Measurements from ENCODE around the gene LDLRAD4.

The LDLRAD4 gene

GRCh38 chr18:13559754-13560153 is 341.2 kb downstream of the LDLRAD4 start:
- no peak overlapping the region for H3K4me3 Mint-ChIP-seq
- H3K9me3 Mint-ChIP-seq, result no peaks in the 10 kb centered on the region
- peaks cover 6% of the 10 kb centered on the region for H3K27me3 Mint-ChIP-seq (ENCODE audit: low read depth)
- H3K27ac Mint-ChIP-seq, result no peak overlapping the region
- H3K36me3 Mint-ChIP-seq (ENCODE audit: low read depth), result no peaks in the 10 kb centered on the region
- TF ChIP-seq, protein P1, sequence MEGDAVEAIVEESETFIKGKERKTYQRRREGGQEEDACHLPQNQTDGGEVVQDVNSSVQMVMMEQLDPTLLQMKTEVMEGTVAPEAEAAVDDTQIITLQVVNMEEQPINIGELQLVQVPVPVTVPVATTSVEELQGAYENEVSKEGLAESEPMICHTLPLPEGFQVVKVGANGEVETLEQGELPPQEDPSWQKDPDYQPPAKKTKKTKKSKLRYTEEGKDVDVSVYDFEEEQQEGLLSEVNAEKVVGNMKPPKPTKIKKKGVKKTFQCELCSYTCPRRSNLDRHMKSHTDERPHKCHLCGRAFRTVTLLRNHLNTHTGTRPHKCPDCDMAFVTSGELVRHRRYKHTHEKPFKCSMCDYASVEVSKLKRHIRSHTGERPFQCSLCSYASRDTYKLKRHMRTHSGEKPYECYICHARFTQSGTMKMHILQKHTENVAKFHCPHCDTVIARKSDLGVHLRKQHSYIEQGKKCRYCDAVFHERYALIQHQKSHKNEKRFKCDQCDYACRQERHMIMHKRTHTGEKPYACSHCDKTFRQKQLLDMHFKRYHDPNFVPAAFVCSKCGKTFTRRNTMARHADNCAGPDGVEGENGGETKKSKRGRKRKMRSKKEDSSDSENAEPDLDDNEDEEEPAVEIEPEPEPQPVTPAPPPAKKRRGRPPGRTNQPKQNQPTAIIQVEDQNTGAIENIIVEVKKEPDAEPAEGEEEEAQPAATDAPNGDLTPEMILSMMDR (IDR thresholded peaks at IDR 0.05; ENCODE audit: unreplicated experiment in 3 of 3), result no peak
- H3K4me1 Mint-ChIP-seq, result peaks cover 20% of the 10 kb centered on the region

GRCh38 chr18:13560306-13560705 is 341.7 kb downstream of the LDLRAD4 start:
- H3K36me3 Mint-ChIP-seq (ENCODE audit: low read depth), result no peaks in the 10 kb centered on the region
- H3K27ac Mint-ChIP-seq, result no peak overlapping the region
- H3K4me1 Mint-ChIP-seq, result peaks cover 23% of the 10 kb centered on the region
- peaks cover 6% of the 10 kb centered on the region for H3K27me3 Mint-ChIP-seq (ENCODE audit: low read depth)
- H3K4me3 Mint-ChIP-seq, result no peak overlapping the region
- H3K9me3 Mint-ChIP-seq, result no peaks in the 10 kb centered on the region
- TF ChIP-seq, protein P1 (IDR thresholded peaks at IDR 0.05; ENCODE audit: unreplicated experiment in 3 of 3), result no peak

GRCh38 chr18:13562494-13563029 is 344.0 kb downstream of the LDLRAD4 start:
- TF ChIP-seq, protein P1 (IDR thresholded peaks at IDR 0.05; ENCODE audit: unreplicated experiment in 3 of 3), result no peak
- Mint-ChIP-seq H3K27me3 (ENCODE audit: low read depth) (no peaks in the 10 kb centered on the region), H3K4me1 (peaks cover 32% of the 10 kb centered on the region), H3K27ac (peak overlapping the region in 2 of 3 experiments; percentile 9 to 33), H3K36me3 (ENCODE audit: low read depth) (no peaks in the 10 kb centered on the region), H3K4me3 (no peak overlapping the region), H3K9me3 (no peaks in the 10 kb centered on the region)

DNA sequence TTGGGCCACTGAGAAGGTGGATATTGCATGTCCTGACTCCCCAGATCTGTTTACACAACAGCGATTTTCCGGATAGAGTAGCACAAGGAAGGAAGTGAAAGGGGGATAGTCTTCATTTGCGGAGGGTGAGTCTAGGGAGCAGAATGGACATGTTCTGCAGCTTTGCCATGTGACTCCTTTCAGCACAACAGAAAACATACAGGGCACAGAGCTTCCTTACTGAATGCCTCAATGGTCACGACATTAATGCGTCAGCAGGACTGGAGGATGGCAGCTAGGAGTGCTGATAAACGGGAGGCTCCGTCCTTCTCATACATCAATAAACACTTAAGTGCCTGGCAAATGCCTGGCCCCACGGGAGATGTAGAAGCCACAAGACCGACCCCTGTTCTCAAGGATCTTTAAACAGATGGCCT is 344.8 kb downstream of the LDLRAD4 start:
- TF ChIP-seq, protein P1 (IDR thresholded peaks at IDR 0.05; ENCODE audit: unreplicated experiment in 3 of 3), result no peak
- no peaks in the 10 kb centered on the region for H3K9me3 Mint-ChIP-seq
- H3K27me3 Mint-ChIP-seq (ENCODE audit: low read depth), result no peaks in the 10 kb centered on the region
- no peaks in the 10 kb centered on the region for H3K36me3 Mint-ChIP-seq (ENCODE audit: low read depth)
- peak overlapping the region in 2 of 3 experiments; percentile 8 to 33 for H3K27ac Mint-ChIP-seq
- H3K4me3 Mint-ChIP-seq, result no peak overlapping the region
- peaks cover 28% of the 10 kb centered on the region for H3K4me1 Mint-ChIP-seq

GRCh38 chr18:13564579-13564978 is 346.0 kb downstream of the LDLRAD4 start:
- TF ChIP-seq, protein P1 (IDR thresholded peaks at IDR 0.05; ENCODE audit: unreplicated experiment in 3 of 3), result no peak
- Mint-ChIP-seq H3K27me3 (ENCODE audit: low read depth) (no peaks in the 10 kb centered on the region), H3K4me3 (no peak overlapping the region), H3K4me1 (peaks cover 35% of the 10 kb centered on the region), H3K27ac (peak overlapping the region; percentile 36 to 67 (median 61)), H3K9me3 (no peaks in the 10 kb centered on the region), H3K36me3 (ENCODE audit: low read depth) (no peaks in the 10 kb centered on the region)

DNA sequence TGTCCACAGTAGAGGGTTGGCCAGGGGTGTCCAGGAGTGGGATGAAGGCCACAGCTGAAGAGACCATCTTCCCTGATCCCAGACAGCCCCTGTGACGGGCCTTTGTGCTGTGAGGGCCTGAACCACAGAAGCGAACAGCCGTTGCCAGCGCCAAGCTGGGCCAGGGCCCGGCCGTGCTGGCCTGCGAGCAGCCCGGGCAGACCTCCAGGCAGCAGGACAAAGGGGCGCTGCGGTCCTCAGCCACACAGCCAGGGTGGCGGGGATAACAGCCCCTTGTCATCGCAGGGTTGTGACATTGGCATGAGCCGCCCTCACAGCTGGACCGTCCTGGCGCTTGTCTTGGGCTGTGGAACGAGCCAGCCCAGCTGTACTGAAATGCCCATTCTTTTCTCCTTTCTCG is 346.7 kb downstream of the LDLRAD4 start:
- no peaks in the 10 kb centered on the region for H3K27me3 Mint-ChIP-seq (ENCODE audit: low read depth)
- H3K27ac Mint-ChIP-seq, result peak overlapping the region in 1 of 3 experiments; percentile 61
- no peak overlapping the region for H3K4me3 Mint-ChIP-seq
- TF ChIP-seq, protein P1 (IDR thresholded peaks at IDR 0.05; ENCODE audit: unreplicated experiment in 3 of 3), result no peak
- no peaks in the 10 kb centered on the region for H3K9me3 Mint-ChIP-seq
- peaks cover 35% of the 10 kb centered on the region for H3K4me1 Mint-ChIP-seq
- H3K36me3 Mint-ChIP-seq (ENCODE audit: low read depth), result no peaks in the 10 kb centered on the region

Data from nephron (organoid).